ENCODE measurements around the gene GAB1.
"Not testable (repeated sequence)": the region's sequence is repeated elsewhere in the genome, so short reads cannot be mapped to it uniquely, and the experiment has no call there.

GAB1 gene

DNA sequence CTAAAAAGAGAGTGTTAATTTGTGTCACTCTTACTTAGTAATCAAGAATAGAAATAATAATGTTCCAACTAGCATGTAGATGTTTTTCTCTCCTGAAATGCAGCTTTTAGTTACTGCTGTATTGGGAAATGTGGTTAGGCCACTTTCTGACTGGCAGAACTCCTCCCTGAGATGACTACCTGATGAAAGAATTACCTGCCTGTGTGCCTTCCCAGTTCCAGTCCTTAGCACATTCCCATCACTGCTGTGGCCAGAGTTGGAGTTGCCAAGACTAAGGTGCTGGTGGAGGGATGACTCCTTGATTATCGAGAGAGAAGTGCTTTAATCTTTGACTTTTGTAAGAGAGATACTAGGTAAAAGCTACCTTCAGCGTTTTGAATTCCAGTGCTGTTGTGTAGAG, 9.5 kb downstream of the GAB1 start:
- TF ChIP-seq, protein P1, sequence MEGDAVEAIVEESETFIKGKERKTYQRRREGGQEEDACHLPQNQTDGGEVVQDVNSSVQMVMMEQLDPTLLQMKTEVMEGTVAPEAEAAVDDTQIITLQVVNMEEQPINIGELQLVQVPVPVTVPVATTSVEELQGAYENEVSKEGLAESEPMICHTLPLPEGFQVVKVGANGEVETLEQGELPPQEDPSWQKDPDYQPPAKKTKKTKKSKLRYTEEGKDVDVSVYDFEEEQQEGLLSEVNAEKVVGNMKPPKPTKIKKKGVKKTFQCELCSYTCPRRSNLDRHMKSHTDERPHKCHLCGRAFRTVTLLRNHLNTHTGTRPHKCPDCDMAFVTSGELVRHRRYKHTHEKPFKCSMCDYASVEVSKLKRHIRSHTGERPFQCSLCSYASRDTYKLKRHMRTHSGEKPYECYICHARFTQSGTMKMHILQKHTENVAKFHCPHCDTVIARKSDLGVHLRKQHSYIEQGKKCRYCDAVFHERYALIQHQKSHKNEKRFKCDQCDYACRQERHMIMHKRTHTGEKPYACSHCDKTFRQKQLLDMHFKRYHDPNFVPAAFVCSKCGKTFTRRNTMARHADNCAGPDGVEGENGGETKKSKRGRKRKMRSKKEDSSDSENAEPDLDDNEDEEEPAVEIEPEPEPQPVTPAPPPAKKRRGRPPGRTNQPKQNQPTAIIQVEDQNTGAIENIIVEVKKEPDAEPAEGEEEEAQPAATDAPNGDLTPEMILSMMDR (IDR thresholded peaks at IDR 0.05): no peak
- Histone ChIP-seq H3K79me2 (peaks cover 5% of the 10 kb centered on the region), H3K4me3 (ENCODE audit: low read depth, low read length) (no peak overlapping the region), H3K4me1 (no peaks in the 10 kb centered on the region), H3K27ac (no peak overlapping the region), H3K9ac (no peak overlapping the region), H3K36me3 (ENCODE audit: control insufficient read depth, insufficient read depth, low read length) (no peaks in the 10 kb centered on the region), H2AFZ (no peak overlapping the region), H3K4me2 (ENCODE audit: low read length) (no peak overlapping the region), H3K27me3 (ENCODE audit: control insufficient read depth, insufficient read depth, low read length) (no peaks in the 10 kb centered on the region), H3K9me3 (ENCODE audit: control insufficient read depth, low read length) (no peaks in the 10 kb centered on the region)

DNA sequence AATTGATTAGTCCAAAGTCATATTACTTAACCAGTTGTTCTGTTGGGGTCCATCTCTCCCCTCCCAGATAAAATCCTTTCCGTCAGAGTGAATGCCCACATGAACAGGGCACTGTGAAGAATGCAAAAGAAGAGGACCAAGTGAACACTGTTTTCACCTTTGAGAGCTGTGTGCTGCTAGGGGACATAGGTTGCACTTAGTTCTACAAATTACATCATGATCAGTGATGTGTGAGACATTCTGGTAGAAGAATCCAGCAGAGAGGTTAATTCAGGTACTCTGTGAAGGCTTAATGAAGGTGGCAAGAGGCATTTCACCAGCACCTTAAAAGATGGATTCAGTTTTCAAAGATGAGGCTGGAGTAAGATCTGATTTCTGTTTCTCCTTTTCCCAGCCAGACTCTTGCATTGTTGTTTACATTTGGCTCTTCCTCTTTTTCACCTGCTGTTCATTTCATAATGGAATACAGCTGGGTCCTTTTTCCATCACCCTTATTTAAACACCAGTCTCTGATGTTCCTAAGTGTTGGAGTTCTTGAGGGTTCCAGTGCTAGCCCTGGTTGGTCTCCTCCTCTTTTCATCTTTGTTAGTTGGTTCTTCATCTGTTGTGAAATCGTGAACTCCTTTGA, 10.9 kb downstream of the GAB1 start:
- Histone ChIP-seq H2AFZ (no peak overlapping the region), H3K9ac (no peak overlapping the region), H3K36me3 (ENCODE audit: control insufficient read depth, insufficient read depth, low read length) (no peaks in the 10 kb centered on the region), H3K27me3 (ENCODE audit: control insufficient read depth, insufficient read depth, low read length) (no peaks in the 10 kb centered on the region), H3K4me3 (ENCODE audit: low read depth, low read length) (no peak overlapping the region), H3K27ac (no peak overlapping the region), H3K4me1 (peaks cover 4% of the 10 kb centered on the region), H3K9me3 (ENCODE audit: control insufficient read depth, low read length) (no peaks in the 10 kb centered on the region), H3K4me2 (ENCODE audit: low read length) (no peak overlapping the region), H3K79me2 (peaks cover 5% of the 10 kb centered on the region)
- TF ChIP-seq, protein P1 (IDR thresholded peaks at IDR 0.05): no peak

DNA sequence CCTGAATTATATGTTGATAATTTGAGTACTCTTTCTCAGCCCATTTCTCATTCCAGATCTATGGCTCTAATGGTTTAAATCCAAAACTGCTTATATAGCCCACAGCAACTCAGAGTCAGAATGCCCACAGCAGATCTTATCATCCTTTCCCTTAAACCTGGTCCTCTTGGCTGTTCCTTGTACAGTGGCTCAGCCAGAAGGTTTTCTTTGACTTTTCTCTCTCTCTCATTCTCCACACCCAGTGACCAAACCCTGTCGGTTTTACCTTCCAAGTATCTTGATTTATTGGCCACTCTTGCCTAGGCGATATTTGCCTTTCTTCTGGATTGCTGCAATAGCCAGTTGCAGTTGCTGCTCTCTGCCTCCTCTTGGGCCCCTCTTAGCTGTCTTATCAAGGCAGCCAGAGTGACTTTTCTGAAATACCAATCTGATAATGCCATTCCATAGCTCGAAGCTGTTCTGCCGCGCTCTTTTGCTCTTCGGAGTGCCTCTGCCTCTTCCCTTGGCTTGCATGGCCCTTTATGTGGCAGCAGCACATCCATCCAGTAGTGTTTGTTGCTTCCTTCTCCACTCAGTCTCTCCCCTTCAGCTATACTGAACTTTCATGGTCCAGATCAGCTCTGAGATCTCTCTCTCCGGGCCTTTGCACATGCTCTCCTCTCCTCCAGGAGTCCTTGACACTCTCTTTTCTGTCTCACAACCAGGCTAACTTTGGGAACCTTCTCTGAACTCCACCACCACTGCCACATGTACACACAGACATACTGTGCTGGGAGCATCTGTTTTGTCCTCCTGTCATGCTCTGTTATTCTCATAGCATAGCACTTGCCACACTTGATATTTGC, 11.8 kb downstream of the GAB1 start:
- no peaks in the 10 kb centered on the region for H3K36me3 ChIP-seq (ENCODE audit: control insufficient read depth, insufficient read depth, low read length)
- no peak overlapping the region for H3K27ac ChIP-seq
- peaks cover 4% of the 10 kb centered on the region for H3K4me1 ChIP-seq
- H3K9me3 ChIP-seq (ENCODE audit: control insufficient read depth, low read length): no peaks in the 10 kb centered on the region
- no peak overlapping the region for H3K4me3 ChIP-seq (ENCODE audit: low read depth, low read length)
- peaks cover 5% of the 10 kb centered on the region for H3K79me2 ChIP-seq
- TF ChIP-seq, protein P1 (IDR thresholded peaks at IDR 0.05): no peak
- H2AFZ ChIP-seq: no peak overlapping the region
- H3K4me2 ChIP-seq (ENCODE audit: low read length): no peak overlapping the region
- no peak overlapping the region for H3K9ac ChIP-seq
- no peaks in the 10 kb centered on the region for H3K27me3 ChIP-seq (ENCODE audit: control insufficient read depth, insufficient read depth, low read length)

DNA sequence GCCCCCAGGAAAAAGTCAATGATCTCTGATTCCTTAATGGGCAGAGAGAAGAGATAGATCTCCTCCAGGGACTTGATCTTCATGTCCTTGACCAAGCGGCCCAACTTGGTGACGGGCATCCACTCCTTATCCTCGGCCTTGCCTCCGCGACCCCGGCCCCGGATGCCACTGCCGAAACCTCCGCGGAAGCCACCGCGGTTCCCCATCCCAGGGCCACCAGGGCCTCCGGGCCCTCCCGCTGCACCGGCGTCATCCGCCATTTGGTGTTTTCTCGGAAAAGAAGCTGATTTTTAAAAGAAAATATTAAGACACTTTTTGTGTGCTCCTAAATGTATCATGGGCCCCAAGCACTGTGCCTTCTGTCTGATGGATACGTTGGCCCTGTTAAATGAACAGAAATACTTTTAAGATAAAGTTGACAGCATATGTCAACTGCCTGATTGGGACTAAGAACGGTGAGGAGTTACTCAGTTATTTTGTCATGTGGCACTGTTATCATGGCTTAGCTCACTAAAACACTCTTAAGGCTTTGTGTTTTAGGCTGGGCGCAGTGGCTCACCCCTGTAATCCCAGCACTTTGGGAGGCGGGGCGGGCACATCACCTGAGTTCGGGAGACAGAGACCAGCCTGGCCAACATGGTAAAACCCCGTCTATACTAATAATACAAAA, 13.3 kb downstream of the GAB1 start:
- not testable (repeated sequence) for H3K4me3 ChIP-seq (ENCODE audit: low read depth, low read length); H3K4me2 ChIP-seq (ENCODE audit: low read length); H2AFZ ChIP-seq; H3K36me3 ChIP-seq (ENCODE audit: control insufficient read depth, insufficient read depth, low read length); H3K9me3 ChIP-seq (ENCODE audit: control insufficient read depth, low read length); H3K9ac ChIP-seq; H3K4me1 ChIP-seq; H3K27me3 ChIP-seq (ENCODE audit: control insufficient read depth, insufficient read depth, low read length); H3K27ac ChIP-seq; H3K79me2 ChIP-seq

DNA sequence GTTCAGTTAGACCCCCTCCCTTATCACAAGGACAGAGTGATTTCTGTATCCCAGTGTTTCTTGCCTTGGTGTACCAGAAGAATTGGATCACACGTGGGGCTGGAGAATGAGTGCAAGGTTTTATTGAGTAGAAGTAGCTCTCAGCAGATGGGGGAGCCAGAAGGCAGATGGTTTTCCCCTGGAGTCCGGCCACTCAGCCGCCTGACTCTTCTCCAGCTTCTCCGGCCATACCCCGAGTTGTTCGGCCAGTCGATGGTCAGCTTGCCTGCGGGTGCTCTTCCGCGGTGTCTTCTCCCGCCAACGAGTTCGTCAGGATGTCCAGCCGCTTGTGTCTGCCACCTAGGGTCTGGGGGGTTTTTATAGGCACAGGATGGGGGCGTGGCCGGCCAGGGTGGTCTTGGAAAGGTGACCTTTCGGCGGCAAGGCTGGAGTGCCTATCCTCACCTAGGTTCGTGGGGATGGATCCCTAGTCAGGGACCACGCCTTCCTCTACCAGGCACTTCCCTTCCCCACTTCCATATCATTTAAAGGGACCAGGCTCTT, 14.5 kb downstream of the GAB1 start:
- Histone ChIP-seq H3K79me2 (peaks cover 5% of the 10 kb centered on the region), H3K9ac (no peak overlapping the region), H3K27ac (no peak overlapping the region), H3K4me1 (peaks cover 4% of the 10 kb centered on the region), H3K36me3 (ENCODE audit: control insufficient read depth, insufficient read depth, low read length) (no peaks in the 10 kb centered on the region), H3K9me3 (ENCODE audit: control insufficient read depth, low read length) (no peaks in the 10 kb centered on the region), H3K27me3 (ENCODE audit: control insufficient read depth, insufficient read depth, low read length) (no peaks in the 10 kb centered on the region), H3K4me3 (ENCODE audit: low read depth, low read length) (no peak overlapping the region), H3K4me2 (ENCODE audit: low read length) (no peak overlapping the region), H2AFZ (no peak overlapping the region)
- TF ChIP-seq, protein P1 (IDR thresholded peaks at IDR 0.05): no peak

Data from parathyroid adenoma (tissue), 2 donors.